H1 (cell line): ENCODE data around the gene XRN2. TPM values are rescaled to one million over a fixed set of nuclear protein-coding genes. Genes with fewer than 3 reads are reported as not detected.

Source experiments
- HDAC2 ChIP-seq, 2 experiments: fragments of 300-600 bp in 1 of 2; sonication (generic) in 1 of 2; IDR thresholded peaks; 2 replicates each; pipeline ENCODE4 v1.6.1; 2011 to 2012; ENCODE audit warnings: low read depth in 2 of 2, low read length in 2 of 2, mild to moderate bottlenecking in 2 of 2, moderate library complexity in 2 of 2, borderline replicate concordance in 1 of 2, inconsistent platforms in 1 of 2
- polyA plus RNA-seq, 7 experiments: library from polyadenylated mRNA; depleted of rRNA in 3 of 7; stranded (reverse) in 5 of 7; unstranded in 2 of 7; fragments of >200 nt in 5 of 7; fragments of 200-250 nt in 2 of 7; gene quantifications; 1 replicate in 5 of 7; 2 replicates in 1 of 7; 4 replicates in 1 of 7; pipeline versions ENCODE4 v1.2.1 to v1.2.3, GENCODE V29; 2011 to 2013; ENCODE audit warnings: missing spikeins in 2 of 7, mixed read lengths in 2 of 7
- total RNA-seq: library from RNA; stranded (reverse); fragmentation: NEBNext Ultra II Directional; extraction: Animal tissue kit (Norgen Biotek cat#: 25700); gene quantifications from 2 replicates; pipeline ENCODE4 v1.2.1, GENCODE V29; 2021
- TF ChIP-seq, protein P1 (sequence below): IDR thresholded peaks from 2 replicates; pipeline ENCODE4 v1.6.1; 2012; ENCODE audit warnings: inconsistent platforms

The XRN2 gene
- total and polyA plus RNA-seq, 2 of the 8 experiments (the other 6 are each of a cell fraction or from before 2014, with no cell fraction given): 60.3 to 139 TPM

DNA sequence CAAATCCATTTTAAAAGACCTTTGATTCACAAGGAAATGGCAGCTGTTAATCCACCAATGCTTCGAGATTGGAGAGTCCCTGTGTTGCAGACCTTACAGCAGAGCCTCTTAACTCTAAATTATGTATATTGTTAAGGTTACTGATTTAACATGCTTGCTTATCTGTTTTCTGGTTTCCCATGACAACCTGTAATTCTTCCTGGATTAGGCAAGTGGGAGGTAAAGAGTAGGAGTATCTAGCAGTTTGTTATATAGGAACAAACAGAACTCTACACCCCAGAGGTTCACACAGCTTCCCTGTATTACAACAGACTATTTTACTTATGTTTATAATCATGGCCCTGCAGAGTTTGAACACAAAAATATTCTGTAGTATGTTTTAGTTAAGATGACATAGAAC, 54.7 kb downstream of the XRN2 start (continued):
- TF ChIP-seq, protein P1, sequence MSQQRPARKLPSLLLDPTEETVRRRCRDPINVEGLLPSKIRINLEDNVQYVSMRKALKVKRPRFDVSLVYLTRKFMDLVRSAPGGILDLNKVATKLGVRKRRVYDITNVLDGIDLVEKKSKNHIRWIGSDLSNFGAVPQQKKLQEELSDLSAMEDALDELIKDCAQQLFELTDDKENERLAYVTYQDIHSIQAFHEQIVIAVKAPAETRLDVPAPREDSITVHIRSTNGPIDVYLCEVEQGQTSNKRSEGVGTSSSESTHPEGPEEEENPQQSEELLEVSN: no peak
- no peak for TF ChIP-seq HDAC2 (IDR thresholded peaks at IDR 0.05; ENCODE audit: borderline replicate concordance in 1 of 2, low read depth in 2 of 2, low read length in 2 of 2)
